Keratinocyte (primary cell): ENCODE data around the gene DOCK7. TPM values are rescaled to one million over a fixed set of nuclear protein-coding genes. Genes with fewer than 3 reads are reported as not detected.

Experiments used
- DNase-seq: peaks from one replicate; pipeline ENCODE4 v3.0.0-alpha.2; 2011; ENCODE audit warnings: low read depth, missing footprints, low spot score
- FAIRE-seq: peaks from 2 replicates; lab custom pipeline; 2011; peaks lifted over from hg19 to GRCh38; lab: Jason Lieb, UNC
- H2AFZ ChIP-seq: 2 replicates; pipeline ENCODE4 v1.6.0; 2012; ENCODE audit warnings: low read length, control low read depth, inconsistent platforms; ENCODE audit not compliant: control insufficient read depth
- H3K27ac ChIP-seq: 2 replicates; pipeline ENCODE4 v1.5.1; 2011; ENCODE audit warnings: low read length; ENCODE audit not compliant: control insufficient read depth, insufficient read depth
- H3K27me3 ChIP-seq: 3 replicates; pipeline ENCODE4 v1.6.0; 2011; ENCODE audit warnings: low read length; ENCODE audit not compliant: control insufficient read depth, insufficient read depth; ENCODE audit errors: extremely low read depth
- H3K36me3 ChIP-seq, 2 experiments: 2 replicates in 1 of 2; 3 replicates in 1 of 2; pipeline ENCODE4 v1.5.1; 2011; ENCODE audit warnings: low read length in 2 of 2, mild to moderate bottlenecking in 1 of 2; ENCODE audit not compliant: control insufficient read depth in 2 of 2, insufficient read depth in 2 of 2; ENCODE audit errors: extremely low read depth in 1 of 2
- H3K4me1 ChIP-seq: 3 replicates; pipeline ENCODE4 v1.5.1; 2011; ENCODE audit warnings: low read length; ENCODE audit not compliant: control insufficient read depth, insufficient read depth; ENCODE audit errors: extremely low read depth
- H3K4me2 ChIP-seq: 3 replicates; pipeline ENCODE4 v1.6.0; 2011; ENCODE audit warnings: low read depth, low read length; ENCODE audit not compliant: control insufficient read depth, insufficient read depth; ENCODE audit errors: extremely low read depth
- H3K4me3 ChIP-seq, 3 experiments: fragments of 200-600 bp in 1 of 3; sonication (generic) in 1 of 3; 2 replicates in 2 of 3; 3 replicates in 1 of 3; pipeline ENCODE4 v1.5.1; 2011 to 2016; ENCODE audit warnings: low read length in 3 of 3, mild to moderate bottlenecking in 3 of 3, control low read depth in 2 of 3, inconsistent platforms in 1 of 3, low read depth in 1 of 3, mixed read lengths in 1 of 3, mixed run types in 1 of 3, moderate library complexity in 1 of 3; ENCODE audit not compliant: control insufficient read depth in 2 of 3, insufficient read depth in 2 of 3; ENCODE audit errors: extremely low read depth in 1 of 3
- H3K79me2 ChIP-seq: 2 replicates; pipeline ENCODE4 v1.6.0; 2012; ENCODE audit warnings: low read length; ENCODE audit not compliant: control insufficient read depth, insufficient read depth
- H3K9ac ChIP-seq: 3 replicates; pipeline ENCODE4 v1.6.0; 2011; ENCODE audit warnings: low read length; ENCODE audit not compliant: control insufficient read depth, insufficient read depth; ENCODE audit errors: extremely low read depth
- H3K9me1 ChIP-seq: 3 replicates; pipeline ENCODE4 v1.6.0; 2011; ENCODE audit warnings: low read length; ENCODE audit not compliant: control insufficient read depth, insufficient read depth; ENCODE audit errors: extremely low read depth
- H3K9me3 ChIP-seq: 2 replicates; pipeline ENCODE4 v1.5.1; 2012; ENCODE audit warnings: low read depth, low read length; ENCODE audit not compliant: control insufficient read depth
- H4K20me1 ChIP-seq: 3 replicates; pipeline ENCODE4 v1.6.0; 2011; ENCODE audit warnings: low read length; ENCODE audit not compliant: control insufficient read depth, insufficient read depth; ENCODE audit errors: extremely low read depth
- CTCF ChIP-seq, 3 experiments: IDR thresholded peaks in 1 of 3; conservative IDR thresholded peaks in 1 of 3; optimal IDR thresholded peaks in 1 of 3; 2 replicates in 2 of 3; 3 replicates in 1 of 3; pipeline versions ENCODE3 to v1.5.1; 2011; ENCODE audit warnings: low read length in 3 of 3, mild to moderate bottlenecking in 3 of 3, moderate library complexity in 2 of 3, control low read depth in 1 of 3, inconsistent platforms in 1 of 3; ENCODE audit not compliant: insufficient read depth in 2 of 3; ENCODE audit errors: extremely low read depth in 1 of 3
- EZH2 ChIP-seq: IDR thresholded peaks from one replicate; pipeline ENCODE4 v1.6.1; 2012; ENCODE audit warnings: inconsistent platforms, mild to moderate bottlenecking, low read length, moderate library complexity
- dilution Hi-C: fragments of 300-500 bp; cut with MboI; formaldehyde crosslinking; loops from one replicate; pipeline ENCODE4 v1.7.0; 2020; ENCODE audit warnings: low sequenced_read_pairs; ENCODE audit not compliant: extremely low pct_ligation_motif_present
- polyA plus RNA-seq, 5 experiments: library from polyadenylated mRNA; depleted of rRNA in 3 of 5; stranded (reverse) in 3 of 5; stranded (forward) in 1 of 5; unstranded in 1 of 5; fragments of >200 nt; gene quantifications; 1 replicate in 1 of 5; 2 replicates in 3 of 5; 3 replicates in 1 of 5; pipeline versions ENCODE4 v1.2.1 to v1.2.3, GENCODE V29; 2011 to 2012; ENCODE audit warnings: missing spikeins in 2 of 5, low read depth in 1 of 5, low replicate concordance in 1 of 5

Gene DOCK7
- polyA plus RNA-seq, 1 donor (not counting 4 experiments of a cell fraction or from before 2014, with no cell fraction given) = 66.9 TPM

GRCh38 chr1:62588000-62588399, 100.2 kb downstream of the DOCK7 start:
- H3K4me3 ChIP-seq = no peak overlapping the region
- DNase-seq (no peak), FAIRE-seq (no peak)
- H3K79me2 ChIP-seq = no peaks in the 10 kb centered on the region
- dilution Hi-C loops = no loop called here
- H3K27ac ChIP-seq = no peak overlapping the region
- no peak overlapping the region for H3K4me2 ChIP-seq
- no peaks in the 10 kb centered on the region for H4K20me1 ChIP-seq
- H3K9ac ChIP-seq = no peak overlapping the region
- H3K9me1 ChIP-seq = no peaks in the 10 kb centered on the region
- H2AFZ ChIP-seq = no peak overlapping the region
- TF ChIP-seq EZH2 (no peak), CTCF (optimal IDR thresholded peaks at IDR 0.05 in 1 of 3, IDR thresholded peaks at IDR 0.05 in 1 of 3, conservative IDR thresholded peaks at IDR 0.05 in 1 of 3; ENCODE audit: extremely low read depth in 1 of 3, insufficient read depth in 2 of 3, low read length in 3 of 3) (no peak)
- H3K27me3 ChIP-seq = no peaks in the 10 kb centered on the region
- no peaks in the 10 kb centered on the region for H3K9me3 ChIP-seq
- no peaks in the 10 kb centered on the region for H3K4me1 ChIP-seq
- H3K36me3 ChIP-seq = no peaks in the 10 kb centered on the region

GRCh38 chr1:62585469-62586155, 102.6 kb downstream of the DOCK7 start:
- H3K4me3 ChIP-seq = no peak overlapping the region
- no peak for FAIRE-seq
- dilution Hi-C loops = no loop called here

More at GRCh38 chr1:62585469-62586155, 102.6 kb downstream of the DOCK7 start:
- Histone ChIP-seq H2AFZ (no peak overlapping the region), H4K20me1 (no peaks in the 10 kb centered on the region), H3K4me2 (no peak overlapping the region), H3K27ac (no peak overlapping the region), H3K27me3 (no peaks in the 10 kb centered on the region), H3K9me1 (no peaks in the 10 kb centered on the region), H3K4me1 (no peaks in the 10 kb centered on the region), H3K79me2 (no peaks in the 10 kb centered on the region), H3K9me3 (no peaks in the 10 kb centered on the region), H3K36me3 (no peaks in the 10 kb centered on the region), H3K9ac (no peak overlapping the region)
- no peak for DNase-seq
- TF ChIP-seq EZH2 (no peak), CTCF (optimal IDR thresholded peaks at IDR 0.05 in 1 of 3, IDR thresholded peaks at IDR 0.05 in 1 of 3, conservative IDR thresholded peaks at IDR 0.05 in 1 of 3; ENCODE audit: extremely low read depth in 1 of 3, insufficient read depth in 2 of 3, low read length in 3 of 3) (no peak)
